ENCODE results near the gene TOX2. TPM values are rescaled to one million over a fixed set of nuclear protein-coding genes. Genes with fewer than 3 reads are reported as not detected.

Gene TOX2
- polyA plus RNA-seq, 3 donors, result 0.39 to 0.56 (median 0.47) TPM

GRCh38 chr20:44080646-44081267, 166.1 kb downstream of the TOX2 start:
- Histone ChIP-seq H4K20me1 (ENCODE audit: insufficient read depth, low read length) (no peaks in the 10 kb centered on the region), H3K9me3 (replicated peaks in 1 of 2; ENCODE audit: control insufficient read depth in 1 of 2, insufficient read depth in 1 of 2, low read length in 2 of 2) (no peaks in the 10 kb centered on the region), H2AFZ (ENCODE audit: insufficient read depth, low read depth, low read length, poor library complexity, severe bottlenecking) (no peak overlapping the region), H3K36me3 (replicated peaks in 1 of 2; ENCODE audit: control insufficient read depth in 1 of 2, insufficient read depth in 2 of 2, low read length in 2 of 2) (no peaks in the 10 kb centered on the region), H3K27me3 (ENCODE audit: control insufficient read depth in 2 of 2, insufficient read depth in 2 of 2, low read length in 2 of 2) (no peaks in the 10 kb centered on the region), H3K27ac (ENCODE audit: low read depth in 1 of 2, low read length in 2 of 2) (no peak overlapping the region), H3K4me1 (ENCODE audit: control insufficient read depth in 1 of 2, insufficient read depth in 2 of 2, low read length in 2 of 2) (peaks cover 7 to 8% of the 10 kb centered on the region in 2 donors), H3K79me2 (ENCODE audit: insufficient read depth, low read length) (no peaks in the 10 kb centered on the region), H3K9ac (ENCODE audit: insufficient read depth, low read length, poor library complexity, severe bottlenecking) (no peak overlapping the region), H3K4me2 (replicated peaks; ENCODE audit: extremely low read depth, low read length, poor library complexity, severe bottlenecking) (no peak overlapping the region), H3K4me3 (replicated peaks in 1 of 3; ENCODE audit: low read depth in 2 of 3, low read length in 3 of 3) (no peak overlapping the region)
- Mint-ChIP-seq H3K36me3 (no peaks in the 10 kb centered on the region), H3K4me3 (no peak overlapping the region), H3K4me1 (peaks cover 9% of the 10 kb centered on the region), H3K27me3 (ENCODE audit: low read depth in 3 of 3) (peaks cover 2 to 12% (median 6%) of the 10 kb centered on the region in 3 donors), H3K9me3 (peaks cover 0 to 1% (median 0%) of the 10 kb centered on the region in 7 donors), H3K27ac (peak overlapping the region in 1 of 7 donors; percentile 28)
- intact Hi-C loops (cut with micrococcal nuclease), result loop anchor here (1.0 to 10.0 kb wide), 6 partner anchors 24 to 633 kb away; no protein-coding TSS in a partner anchor
- peak; percentile 70 to 80 (median 77) for DNase-seq
- TF ChIP-seq CTCF (IDR thresholded peaks at IDR 0.05), result peak; percentile 99
- WGBS (ENCODE audit: insufficient coverage), result 6% methylated on average over 3 of the region's 8 CpGs

GRCh38 chr20:44081476-44081875, 166.8 kb downstream of the TOX2 start:
- Histone ChIP-seq H3K27me3 (ENCODE audit: control insufficient read depth in 2 of 2, insufficient read depth in 2 of 2, low read length in 2 of 2) (no peaks in the 10 kb centered on the region), H2AFZ (ENCODE audit: insufficient read depth, low read depth, low read length, poor library complexity, severe bottlenecking) (no peak overlapping the region), H3K79me2 (ENCODE audit: insufficient read depth, low read length) (no peaks in the 10 kb centered on the region), H4K20me1 (ENCODE audit: insufficient read depth, low read length) (no peaks in the 10 kb centered on the region), H3K27ac (ENCODE audit: low read depth in 1 of 2, low read length in 2 of 2) (no peak overlapping the region), H3K4me1 (ENCODE audit: control insufficient read depth in 1 of 2, insufficient read depth in 2 of 2, low read length in 2 of 2) (peaks cover 0 to 1% of the 10 kb centered on the region in 2 donors), H3K4me2 (replicated peaks; ENCODE audit: extremely low read depth, low read length, poor library complexity, severe bottlenecking) (no peak overlapping the region), H3K9ac (ENCODE audit: insufficient read depth, low read length, poor library complexity, severe bottlenecking) (peak overlapping the region; percentile 12), H3K4me3 (replicated peaks in 1 of 3; ENCODE audit: low read depth in 2 of 3, low read length in 3 of 3) (no peak overlapping the region), H3K36me3 (replicated peaks in 1 of 2; ENCODE audit: control insufficient read depth in 1 of 2, insufficient read depth in 2 of 2, low read length in 2 of 2) (no peaks in the 10 kb centered on the region), H3K9me3 (replicated peaks in 1 of 2; ENCODE audit: control insufficient read depth in 1 of 2, insufficient read depth in 1 of 2, low read length in 2 of 2) (no peaks in the 10 kb centered on the region)
- intact Hi-C loops (cut with micrococcal nuclease), result loop anchor here (2.0 to 10.0 kb wide), 5 partner anchors 25 to 634 kb away; no protein-coding TSS in a partner anchor
- DNase-seq, result no peak
- Mint-ChIP-seq H3K4me1 (peaks cover 4% of the 10 kb centered on the region), H3K4me3 (no peak overlapping the region), H3K36me3 (no peaks in the 10 kb centered on the region), H3K27ac (no peak overlapping the region), H3K9me3 (peaks cover 0 to 1% (median 0%) of the 10 kb centered on the region in 7 donors), H3K27me3 (ENCODE audit: low read depth in 3 of 3) (peaks cover 2 to 15% (median 9%) of the 10 kb centered on the region in 3 donors)
- WGBS (ENCODE audit: insufficient coverage), result 84% methylated on average over 3 of the region's 4 CpGs
- no peak for TF ChIP-seq CTCF (IDR thresholded peaks at IDR 0.05)
